Eye (tissue), 1 donor: ENCODE results near the gene AIF1L.
A peak's percentile ranks its signal among the peaks of the same experiment; 100 is the strongest.

Source experiments
- DNase-seq: peaks from one replicate; pipeline ENCODE4 v3.0.0-alpha.2; 2015

Gene AIF1L

GRCh38 chr9:131096269-131097125 is at the start of gene AIF1L:
AIF1L (plus strand) TSS chr9:131096531; CDS start chr9:131096630, 99 bp downstream.
- peak; percentile 91 for DNase-seq

DNA sequence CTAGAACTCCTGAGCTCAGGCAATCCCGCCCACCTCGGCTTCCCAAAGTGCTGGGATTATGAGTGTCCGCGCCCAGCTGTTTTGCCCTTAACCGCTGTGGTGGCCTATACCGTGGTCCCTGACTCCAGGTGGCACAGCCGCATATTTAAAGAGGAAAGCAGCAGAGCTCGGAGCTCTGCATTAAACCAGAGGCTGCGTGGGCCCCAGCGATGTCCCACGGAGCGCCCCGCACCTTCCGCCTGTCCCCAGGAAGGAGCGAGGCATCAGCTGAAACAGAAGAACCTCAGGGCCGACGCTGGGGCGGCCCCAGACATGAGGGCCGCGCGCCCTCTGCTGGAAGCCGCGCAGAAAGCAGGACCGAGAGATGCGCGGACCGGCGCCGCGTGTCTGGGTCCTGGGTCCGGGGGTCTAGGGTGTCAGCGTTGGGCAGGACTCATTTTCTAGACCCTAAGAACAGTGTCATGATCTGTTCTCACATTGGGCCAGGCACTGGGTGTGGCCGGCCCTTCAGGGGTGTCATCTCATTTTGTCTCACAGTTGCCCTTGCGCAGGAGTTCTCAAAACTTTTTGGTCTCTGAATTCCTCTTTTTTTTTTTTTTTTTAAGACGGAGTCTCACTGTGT is 49.6 kb upstream of the AIF1L start:
- DNase-seq, result peak; percentile 90

- DNase-seq, result no peak
Measured at GRCh38 chr9:131048332-131048731, 48.0 kb upstream of the AIF1L start.

DNA sequence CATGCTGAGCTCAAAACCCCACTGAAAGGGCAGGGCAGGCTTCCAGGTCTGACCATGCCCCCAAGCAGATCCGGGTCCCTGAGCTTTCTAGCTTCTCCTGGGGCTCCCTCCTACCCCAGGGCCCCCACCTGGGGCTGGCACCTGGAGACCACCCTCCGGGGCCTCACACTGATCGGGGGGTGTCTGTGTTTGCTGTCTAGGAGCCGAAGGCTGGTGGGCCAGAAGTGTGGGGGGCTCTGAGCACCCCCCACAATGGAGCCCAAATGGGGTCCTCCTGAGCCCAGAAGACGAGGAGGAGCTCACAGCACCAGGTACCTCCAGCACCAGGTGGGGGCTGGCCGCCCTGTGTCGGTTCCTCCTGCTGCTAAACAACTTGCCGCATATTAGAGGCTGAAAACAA is 47.5 kb upstream of the AIF1L start:
- no peak for DNase-seq

- no peak for DNase-seq
Measured at GRCh38 chr9:131049829-131050715, 46.3 kb upstream of the AIF1L start.

- no peak for DNase-seq
Measured at GRCh38 chr9:131050831-131051230, 45.5 kb upstream of the AIF1L start.

DNA sequence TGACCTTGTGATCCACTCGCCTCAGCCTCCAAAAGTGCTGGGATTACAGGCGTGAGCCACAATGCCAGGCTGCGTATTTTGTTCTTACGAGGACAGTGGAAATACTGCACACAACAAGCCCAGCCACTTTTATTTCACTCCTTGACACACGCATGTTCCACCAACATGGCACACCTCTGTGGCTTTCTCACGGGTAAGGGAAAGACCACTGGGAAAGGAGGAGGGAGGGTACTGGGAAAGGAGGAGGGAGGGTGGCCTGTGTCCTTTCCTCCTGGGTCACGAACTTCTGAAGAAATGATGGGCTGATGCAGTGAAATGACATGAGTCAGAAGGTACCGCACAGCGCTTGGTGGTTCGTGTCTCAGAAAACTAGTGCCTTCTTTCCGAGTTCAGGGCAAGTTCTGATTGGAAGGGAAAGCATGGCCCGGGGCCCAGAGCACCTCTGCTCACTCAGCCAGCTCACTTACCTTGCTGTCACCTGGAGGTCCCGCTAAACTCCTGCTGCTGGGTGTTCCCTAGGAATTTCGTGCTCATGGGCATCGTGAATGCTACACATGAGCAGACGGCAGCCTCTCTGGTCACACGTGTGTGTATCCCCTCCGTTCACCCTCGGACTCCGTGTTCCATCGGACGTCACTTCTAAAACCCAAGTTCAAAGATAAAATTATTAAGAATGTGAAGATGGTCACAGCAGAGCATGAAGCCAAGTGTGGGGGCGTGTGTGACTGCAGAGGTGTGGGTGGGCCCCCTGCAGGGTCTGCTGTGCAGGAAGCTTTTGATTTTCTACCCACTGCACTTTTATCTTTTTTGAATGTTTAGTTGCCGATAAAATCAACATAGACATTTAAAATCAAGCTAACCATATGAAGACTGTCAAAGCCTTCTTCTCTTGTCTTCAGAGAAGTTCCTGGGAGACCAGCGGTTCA is 44.5 kb upstream of the AIF1L start:
- no peak for DNase-seq

DNA sequence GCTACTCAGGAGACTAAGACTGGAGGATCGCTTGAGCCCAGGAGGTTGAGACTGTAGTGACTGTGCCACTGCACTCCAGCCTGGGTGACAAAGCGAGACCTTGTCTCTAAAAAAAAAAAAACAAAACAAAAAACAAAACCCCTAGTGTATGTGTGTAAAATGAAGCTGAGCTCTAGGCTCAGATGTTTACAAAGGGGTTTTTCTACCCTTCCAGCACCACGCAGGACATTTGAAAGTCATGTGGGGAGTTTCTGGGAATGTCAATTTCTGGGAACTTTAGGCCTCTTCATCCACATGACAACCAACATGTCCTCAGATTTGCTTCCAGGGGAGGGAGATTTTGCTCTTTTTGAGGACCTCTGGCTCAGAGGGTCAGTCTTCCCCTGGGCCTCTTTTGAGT is 42.4 kb upstream of the AIF1L start:
- no peak for DNase-seq

DNA sequence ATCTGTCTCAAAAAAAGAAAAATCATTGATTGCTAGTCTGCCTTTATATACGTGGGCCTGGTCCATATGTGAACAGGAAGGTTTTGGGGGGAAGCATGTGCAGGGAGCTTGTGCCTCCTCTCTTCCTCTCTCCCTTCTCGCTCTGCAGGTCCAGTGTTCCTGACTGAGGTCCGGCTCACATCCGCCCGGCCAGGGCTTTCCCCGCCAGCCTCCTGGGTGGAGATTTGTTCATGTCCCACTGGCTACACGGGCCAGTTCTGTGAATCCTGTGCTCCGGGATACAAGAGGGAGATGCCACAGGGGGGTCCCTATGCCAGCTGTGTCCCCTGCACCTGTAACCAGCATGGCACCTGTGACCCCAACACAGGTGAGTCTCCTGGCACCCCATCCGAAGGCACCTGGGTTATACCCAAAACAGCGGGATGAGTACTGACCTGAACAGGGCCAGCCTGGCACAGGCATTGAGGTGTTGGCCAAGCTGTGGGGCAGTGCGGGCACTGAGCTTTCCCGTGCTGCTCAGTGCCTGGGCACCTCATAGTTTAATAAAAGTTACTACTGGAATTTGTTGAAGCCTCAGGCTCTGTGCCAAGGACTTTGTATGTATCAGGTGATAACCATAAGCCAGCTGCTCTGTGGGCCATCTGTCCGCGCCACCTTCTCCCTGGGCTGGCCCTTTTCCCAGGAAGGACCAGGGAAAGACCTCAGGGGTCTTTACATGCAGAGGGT is 39.4 kb upstream of the AIF1L start:
- DNase-seq, result no peak

DNA sequence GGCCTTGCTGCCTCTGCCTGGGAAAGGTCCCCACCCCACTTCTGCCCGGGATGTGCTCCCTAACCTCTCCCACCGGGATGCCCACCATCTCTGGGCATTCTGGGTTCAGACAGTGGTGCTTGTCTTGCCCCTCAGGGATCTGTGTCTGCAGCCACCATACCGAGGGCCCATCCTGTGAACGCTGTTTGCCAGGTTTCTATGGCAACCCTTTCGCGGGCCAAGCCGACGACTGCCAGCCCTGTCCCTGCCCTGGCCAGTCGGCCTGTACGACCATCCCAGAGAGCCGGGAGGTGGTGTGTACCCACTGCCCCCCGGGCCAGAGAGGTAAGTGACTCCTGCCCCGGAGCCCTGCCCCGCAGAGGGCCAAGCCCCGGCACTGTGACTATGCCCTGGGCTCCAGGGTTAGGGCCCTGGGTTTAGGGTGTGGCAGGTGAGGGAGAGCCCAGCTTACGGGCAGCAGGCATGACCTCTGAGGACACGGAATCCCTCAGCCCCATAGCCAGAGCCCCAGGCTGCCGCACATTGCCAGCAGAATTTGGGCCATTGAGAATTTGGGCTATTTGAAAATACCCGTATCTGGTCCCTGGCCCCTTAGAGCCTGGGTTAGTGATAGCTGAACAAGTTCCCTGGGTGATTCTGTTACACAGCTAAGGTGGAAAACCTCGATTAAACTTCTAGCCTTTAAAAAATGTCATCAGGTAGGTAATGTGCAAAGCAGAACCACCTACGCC is 35.3 kb upstream of the AIF1L start:
- DNase-seq, result no peak

- DNase-seq, result no peak
Measured at GRCh38 chr9:131062969-131063368, 33.4 kb upstream of the AIF1L start.

DNA sequence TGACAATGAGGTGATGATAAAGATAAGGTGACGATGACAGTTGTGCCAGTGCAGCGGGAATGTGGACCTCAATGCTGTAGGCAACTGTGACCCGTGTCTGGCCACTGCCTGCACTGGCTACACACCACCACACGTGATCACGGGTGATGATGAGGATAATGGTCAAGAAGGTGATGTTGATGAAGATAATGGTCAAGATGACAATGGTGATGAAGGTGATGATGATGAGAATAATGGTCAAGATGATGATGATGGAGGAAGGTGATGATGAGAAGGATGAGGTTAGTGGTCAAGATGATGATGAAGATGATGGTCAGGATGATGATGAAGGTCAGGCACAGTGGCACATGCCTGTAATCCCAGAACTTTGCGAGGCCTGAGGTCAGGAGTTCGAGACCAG is 30.7 kb upstream of the AIF1L start:
- no peak for DNase-seq

DNA sequence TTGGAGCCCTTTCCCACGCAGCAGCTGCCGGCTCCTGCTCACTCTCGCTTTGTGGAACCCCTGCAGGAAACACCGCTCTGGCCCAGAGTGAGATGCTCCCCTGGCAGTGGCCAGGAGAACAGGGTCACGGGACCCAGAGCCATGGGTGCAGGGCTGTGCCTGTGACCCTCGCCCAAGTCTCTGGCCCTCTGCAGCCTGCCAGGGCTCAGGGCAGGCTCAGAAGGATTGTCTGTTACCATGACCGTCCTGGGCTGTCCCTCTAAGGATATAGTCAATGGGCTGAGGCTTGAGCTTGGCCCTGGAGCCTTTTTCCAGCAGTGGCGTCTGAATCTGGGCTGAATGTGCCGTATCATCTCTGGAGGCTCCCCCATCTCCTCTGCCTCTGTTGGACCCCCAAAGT is 28.7 kb upstream of the AIF1L start:
- no peak for DNase-seq

DNA sequence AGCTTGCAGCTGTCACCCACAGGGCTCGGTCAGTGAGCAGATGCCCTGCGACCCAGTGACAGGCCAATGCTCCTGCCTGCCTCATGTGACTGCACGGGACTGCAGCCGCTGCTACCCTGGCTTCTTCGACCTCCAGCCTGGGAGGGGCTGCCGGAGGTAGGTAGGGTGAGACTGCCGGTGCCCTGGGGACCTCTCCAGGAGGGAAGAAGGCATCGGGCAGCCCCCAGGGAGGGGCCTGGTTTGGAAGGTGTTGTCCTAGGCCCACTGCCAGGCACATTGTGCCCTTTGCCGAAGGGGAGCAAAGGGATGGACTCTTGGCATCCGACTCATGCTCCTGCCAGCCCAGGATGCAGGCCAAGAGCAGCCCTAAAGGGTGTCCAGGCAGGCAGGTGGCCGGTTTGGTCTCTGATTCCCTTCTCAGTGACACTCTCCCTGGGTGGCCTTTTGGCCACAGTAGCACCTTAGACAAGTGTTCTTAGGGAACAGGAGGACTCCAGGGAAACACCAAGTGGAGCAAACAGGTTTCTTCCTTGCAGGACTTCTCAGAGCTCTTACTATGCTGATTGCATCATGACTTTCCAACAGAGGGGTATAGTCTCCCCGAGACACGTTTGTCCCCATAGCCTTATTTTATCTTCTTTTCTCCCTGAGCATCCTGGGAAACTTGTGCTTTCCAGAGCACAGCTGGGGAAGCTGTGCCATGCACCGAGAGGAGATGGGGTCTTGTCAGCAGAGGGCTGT is 28.1 kb upstream of the AIF1L start:
- no peak for DNase-seq

- DNase-seq, result no peak
Measured at GRCh38 chr9:131069699-131070098, 26.6 kb upstream of the AIF1L start.

DNA sequence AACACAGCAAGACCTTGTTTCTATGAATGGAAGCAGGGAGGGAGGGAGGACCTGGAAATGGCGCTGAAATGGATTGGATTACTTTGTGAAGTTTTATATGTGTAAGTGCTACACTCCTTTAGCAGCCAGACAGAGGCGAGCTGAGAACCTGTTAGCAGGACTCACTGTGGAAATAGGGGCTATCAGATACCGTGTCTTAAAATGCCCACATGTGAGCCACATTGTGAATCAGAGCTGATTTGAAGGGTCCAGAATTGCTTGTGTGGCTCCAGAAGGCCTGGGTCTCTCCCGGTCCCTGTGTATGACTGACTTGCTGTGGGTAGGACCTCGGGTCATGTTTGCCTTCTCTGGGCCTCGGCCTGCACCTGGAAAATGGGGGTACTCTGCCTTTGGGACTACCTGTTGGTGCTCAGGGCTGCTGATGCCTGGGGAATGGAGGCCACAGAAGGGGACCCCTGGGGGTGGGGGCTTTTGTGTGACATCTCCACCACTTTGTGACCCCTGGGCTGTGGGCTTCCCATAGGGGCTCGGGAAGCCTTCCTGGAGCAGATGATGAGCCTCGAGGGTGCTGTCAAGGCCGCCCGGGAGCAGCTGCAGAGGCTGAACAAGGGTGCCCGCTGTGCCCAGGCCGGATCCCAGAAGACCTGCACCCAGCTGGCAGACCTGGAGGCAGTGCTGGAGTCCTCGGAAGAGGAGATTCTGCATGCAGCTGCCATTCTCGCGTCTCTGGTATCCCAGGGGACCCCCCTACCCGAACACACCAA is 24.0 kb upstream of the AIF1L start:
- DNase-seq, result no peak

DNA sequence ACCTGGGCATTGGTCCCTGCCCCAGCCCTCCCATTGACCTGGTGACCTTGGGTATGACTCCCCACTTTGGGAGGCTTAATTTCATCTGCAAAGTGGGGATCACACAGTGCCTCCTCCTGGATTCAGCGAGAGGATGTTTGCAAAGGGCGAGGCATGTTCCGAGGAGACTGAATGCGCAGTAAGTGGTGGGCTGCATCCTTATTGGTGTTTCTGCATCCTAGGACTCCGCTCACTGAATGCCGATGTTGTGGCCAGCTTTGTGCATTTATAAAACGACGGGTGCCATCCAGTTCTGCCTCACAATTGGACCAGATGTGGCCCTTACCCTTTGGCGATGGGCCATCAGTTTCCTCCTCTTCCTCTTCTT is 23.5 kb upstream of the AIF1L start:
- DNase-seq, result no peak

- no peak for DNase-seq
Measured at GRCh38 chr9:131076347-131077195, 19.8 kb upstream of the AIF1L start.
